GM23248 (cell line): Measurements from ENCODE around the gene NFKBIA.

ENCODE experiments used
- EZH2 ChIP-seq: fragments of 200-600 bp; sonication (generic); IDR thresholded peaks from 2 replicates; pipeline ENCODE4 v1.6.1; 2018; ENCODE audit warnings: antibody characterized with exemption, mild to moderate bottlenecking; ENCODE audit not compliant: insufficient read depth, poor library complexity, severe bottlenecking
- EZH2phosphoT487 ChIP-seq: fragments of 200-600 bp; sonication (generic); IDR thresholded peaks from 2 replicates; pipeline ENCODE4 v1.6.1; 2018; ENCODE audit warnings: antibody characterized with exemption, moderate library complexity, mild to moderate bottlenecking, low read depth; ENCODE audit not compliant: insufficient read depth

- TF ChIP-seq EZH2phosphoT487 (no peak), EZH2 (no peak)
Observed at GRCh38 chr14:35365130-35366055, 39.2 kb downstream of the NFKBIA start.
